Loucy (cell line): ENCODE measurements around the gene ZP4.

Experiments used
- H2AFZ ChIP-seq: fragments of 200-600 bp; sonication (generic); 2 replicates; pipeline ENCODE4 v1.6.0; 2016; ENCODE audit warnings: antibody characterized with exemption, mild to moderate bottlenecking, low read length, moderate library complexity
- H3F3A ChIP-seq: fragments of 200-600 bp; 2 replicates; pipeline ENCODE4 v1.6.0; 2016; ENCODE audit warnings: antibody characterized with exemption, low read depth, mild to moderate bottlenecking
- H3K27me3 ChIP-seq: fragments of 200-600 bp; sonication (generic); 2 replicates; pipeline ENCODE4 v1.6.1; 2014; ENCODE audit warnings: low read length, mild to moderate bottlenecking; ENCODE audit not compliant: insufficient read depth, poor library complexity, severe bottlenecking
- H3K36me3 ChIP-seq: fragments of 200-600 bp; sonication (generic); 2 replicates; pipeline ENCODE4 v1.6.1; 2016; ENCODE audit warnings: low read length; ENCODE audit not compliant: insufficient read depth
- H3K4me1 ChIP-seq: fragments of 200-600 bp; sonication (generic); 2 replicates; pipeline ENCODE4 v1.5.1; 2014; ENCODE audit warnings: low read length, mild to moderate bottlenecking; ENCODE audit not compliant: insufficient read depth, poor library complexity, severe bottlenecking
- H3K4me2 ChIP-seq: fragments of 200-600 bp; sonication (generic); 2 replicates; pipeline ENCODE4 v1.6.0; 2014; ENCODE audit warnings: antibody characterized with exemption, low read length, low read depth, mild to moderate bottlenecking; ENCODE audit not compliant: poor library complexity, severe bottlenecking
- H3K4me3 ChIP-seq: fragments of 200-600 bp; sonication (generic); 2 replicates; pipeline ENCODE4 v1.5.1; 2014; ENCODE audit warnings: low read length, mild to moderate bottlenecking, mixed read lengths; ENCODE audit not compliant: poor library complexity, severe bottlenecking
- H3K79me2 ChIP-seq: fragments of 200-600 bp; sonication (generic); 2 replicates; pipeline ENCODE4 v1.6.1; 2014; ENCODE audit warnings: low read length; ENCODE audit not compliant: insufficient read depth
- H3K9ac ChIP-seq: fragments of 200-600 bp; sonication (generic); 2 replicates; pipeline ENCODE4 v1.6.0; 2014; ENCODE audit warnings: mild to moderate bottlenecking, low read depth, low read length, moderate library complexity; ENCODE audit not compliant: poor library complexity, severe bottlenecking
- H3K9me2 ChIP-seq: fragments of 200-600 bp; sonication (generic); replicated peaks from 2 replicates; pipeline ENCODE4 v1.6.1; 2016; ENCODE audit warnings: low read depth, low read length, mixed read lengths
- H3K9me3 ChIP-seq: fragments of 200-600 bp; sonication (generic); 2 replicates; pipeline ENCODE4 v1.6.1; 2014; ENCODE audit warnings: mild to moderate bottlenecking, antibody characterized with exemption, low read length, low read depth; ENCODE audit not compliant: insufficient read depth
- H4K20me1 ChIP-seq: fragments of 200-600 bp; sonication (generic); 2 replicates; pipeline ENCODE4 v1.6.0; 2014; ENCODE audit warnings: antibody characterized with exemption, low read length, mild to moderate bottlenecking; ENCODE audit not compliant: insufficient read depth, poor library complexity, severe bottlenecking
- CTCF ChIP-seq: fragments of 200-600 bp; sonication (generic); conservative IDR thresholded peaks from 2 replicates; pipeline ENCODE4 v1.5.1; 2014; ENCODE audit warnings: mild to moderate bottlenecking, antibody characterized with exemption, low read length
- EZH2phosphoT487 ChIP-seq: fragments of 200-600 bp; IDR thresholded peaks from 2 replicates; pipeline ENCODE4 v1.6.1; 2018; ENCODE audit warnings: antibody characterized with exemption, mild to moderate bottlenecking, moderate library complexity, borderline replicate concordance

Gene ZP4

GRCh38 chr1:237932816-237933215, 42.1 kb upstream of the ZP4 start:
- Histone ChIP-seq H3K79me2 (no peaks in the 10 kb centered on the region), H3K27me3 (no peaks in the 10 kb centered on the region)

DNA sequence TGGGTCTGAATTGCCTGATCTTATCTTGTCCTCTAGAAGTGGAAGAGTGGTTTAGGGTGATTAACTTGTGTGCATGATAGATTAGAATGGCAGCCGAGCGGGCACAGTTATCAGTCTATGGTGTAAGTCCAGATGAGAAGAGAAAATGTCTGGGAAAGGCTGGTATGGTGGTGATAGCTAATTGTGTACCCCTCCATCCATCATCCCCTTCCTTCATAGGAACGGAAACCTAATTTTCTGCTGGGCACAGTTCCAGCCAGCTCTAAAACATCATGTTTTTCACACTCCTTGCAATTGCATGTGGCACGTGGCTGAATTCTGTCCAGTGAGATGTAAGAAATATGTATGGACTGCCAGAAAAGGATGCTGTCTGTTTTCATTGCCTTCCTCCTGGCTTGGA, 40.9 kb upstream of the ZP4 start:
- H3K27me3 ChIP-seq = no peaks in the 10 kb centered on the region
- no peak overlapping the region for H3K4me2 ChIP-seq
- H4K20me1 ChIP-seq = no peaks in the 10 kb centered on the region
- H3K4me1 ChIP-seq = no peaks in the 10 kb centered on the region
- no peaks in the 10 kb centered on the region for H3K79me2 ChIP-seq
- no peaks in the 10 kb centered on the region for H3F3A ChIP-seq
- H2AFZ ChIP-seq = no peak overlapping the region
- no peak for TF ChIP-seq CTCF
- TF ChIP-seq EZH2phosphoT487 = no peak
- no peaks in the 10 kb centered on the region; the same call in 1 of the 2 replicates for H3K9me3 ChIP-seq
- no peak overlapping the region for H3K4me3 ChIP-seq
- no peak overlapping the region for H3K9ac ChIP-seq
- no peaks in the 10 kb centered on the region for H3K36me3 ChIP-seq
- H3K9me2 ChIP-seq = no peaks in the 10 kb centered on the region

More at GRCh38 chr1:237932816-237933215, 42.1 kb upstream of the ZP4 start:
- H4K20me1 ChIP-seq = no peaks in the 10 kb centered on the region
- no peak overlapping the region for H3K4me3 ChIP-seq
- no peaks in the 10 kb centered on the region for H3F3A ChIP-seq
- no peaks in the 10 kb centered on the region for H3K4me1 ChIP-seq
- no peaks in the 10 kb centered on the region for H3K9me2 ChIP-seq
- H3K9me3 ChIP-seq = no peaks in the 10 kb centered on the region
- H3K4me2 ChIP-seq = no peak overlapping the region
- no peak overlapping the region for H3K9ac ChIP-seq
- TF ChIP-seq CTCF (no peak), EZH2phosphoT487 (no peak)
- H3K36me3 ChIP-seq = no peaks in the 10 kb centered on the region
- H2AFZ ChIP-seq = no peak overlapping the region

- no peak overlapping the region for H3K4me2 ChIP-seq
- H2AFZ ChIP-seq = no peak overlapping the region
- no peaks in the 10 kb centered on the region for H4K20me1 ChIP-seq
- no peaks in the 10 kb centered on the region for H3K27me3 ChIP-seq
- H3K36me3 ChIP-seq = no peaks in the 10 kb centered on the region
- no peaks in the 10 kb centered on the region for H3F3A ChIP-seq
- no peak overlapping the region for H3K9ac ChIP-seq
- H3K4me3 ChIP-seq = no peak overlapping the region
- H3K79me2 ChIP-seq = no peaks in the 10 kb centered on the region
- H3K4me1 ChIP-seq = no peaks in the 10 kb centered on the region
- no peaks in the 10 kb centered on the region for H3K9me2 ChIP-seq
- TF ChIP-seq EZH2phosphoT487 (no peak), CTCF (no peak)
- no peaks in the 10 kb centered on the region; the same call in 1 of the 2 replicates for H3K9me3 ChIP-seq
Observed at GRCh38 chr1:237927198-237927597, 36.5 kb upstream of the ZP4 start.
